CD4-positive, alpha-beta T cell treated with Interleukin-6 at 100 ng/mL for 8 hours (primary cell): Measurements from ENCODE around the gene GRM1.

Experiments
- DNase-seq: peaks from one replicate; pipeline ENCODE4 v3.0.0-alpha.2; 2020; ENCODE audit warnings: mixed read lengths, low spot score

Gene GRM1

GRCh38 chr6:146100776-146101175, 71.9 kb downstream of the GRM1 start:
- DNase-seq, result no peak

DNA sequence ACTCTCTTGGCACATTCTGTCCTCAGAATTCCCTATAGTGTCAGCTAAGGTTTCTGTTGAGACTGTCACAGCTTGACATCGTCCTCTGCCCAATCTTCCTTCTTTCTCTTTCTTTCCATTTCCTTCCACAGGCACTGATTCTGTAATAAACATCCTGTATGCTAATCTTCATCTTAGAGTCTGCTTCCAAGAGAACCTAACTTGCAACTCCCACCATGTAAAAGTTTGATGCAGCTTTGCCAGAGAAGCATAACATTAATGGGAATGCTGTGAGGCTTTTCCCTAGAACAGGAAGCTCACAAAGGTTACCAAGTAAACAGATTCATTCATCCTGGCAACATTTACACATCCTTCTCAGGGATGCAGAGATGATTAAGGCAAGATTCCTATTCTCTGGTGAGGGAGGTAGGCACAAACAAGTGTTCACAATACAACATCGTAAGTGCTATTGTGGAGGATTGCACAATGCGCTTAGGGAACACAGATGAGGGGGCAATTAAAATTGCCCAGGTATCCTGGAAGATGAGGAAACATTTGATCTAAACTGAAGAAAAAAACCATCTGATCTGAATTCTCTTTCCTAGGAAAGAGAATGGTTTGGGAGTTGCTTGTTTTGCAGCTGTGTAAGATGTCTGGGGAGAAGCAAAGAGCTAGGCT, 74.7 kb downstream of the GRM1 start:
- no peak for DNase-seq

GRCh38 chr6:146106532-146106931, 77.7 kb downstream of the GRM1 start:
- no peak for DNase-seq

DNA sequence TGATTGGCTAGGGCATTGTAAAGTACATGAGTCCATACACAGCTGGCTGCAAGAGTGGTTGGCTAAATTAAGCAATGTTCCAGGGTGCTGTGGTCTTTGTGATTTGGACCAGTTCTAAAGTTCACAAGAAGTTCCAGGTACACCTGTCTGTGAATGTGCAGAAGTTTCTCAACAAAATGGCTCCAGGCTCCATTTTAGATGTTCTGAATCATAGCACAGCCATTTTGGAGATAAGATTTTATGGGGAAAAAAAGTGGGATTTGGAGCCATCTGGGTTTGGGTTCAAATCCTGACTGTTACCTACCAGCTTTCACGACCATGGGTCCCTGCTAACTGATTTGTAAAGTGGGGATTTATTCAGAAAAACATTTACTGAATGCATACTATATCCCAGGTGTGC, 82.1 kb downstream of the GRM1 start:
- no peak for DNase-seq

GRCh38 chr6:146111881-146112450, 83.1 kb downstream of the GRM1 start:
- no peak for DNase-seq

DNA sequence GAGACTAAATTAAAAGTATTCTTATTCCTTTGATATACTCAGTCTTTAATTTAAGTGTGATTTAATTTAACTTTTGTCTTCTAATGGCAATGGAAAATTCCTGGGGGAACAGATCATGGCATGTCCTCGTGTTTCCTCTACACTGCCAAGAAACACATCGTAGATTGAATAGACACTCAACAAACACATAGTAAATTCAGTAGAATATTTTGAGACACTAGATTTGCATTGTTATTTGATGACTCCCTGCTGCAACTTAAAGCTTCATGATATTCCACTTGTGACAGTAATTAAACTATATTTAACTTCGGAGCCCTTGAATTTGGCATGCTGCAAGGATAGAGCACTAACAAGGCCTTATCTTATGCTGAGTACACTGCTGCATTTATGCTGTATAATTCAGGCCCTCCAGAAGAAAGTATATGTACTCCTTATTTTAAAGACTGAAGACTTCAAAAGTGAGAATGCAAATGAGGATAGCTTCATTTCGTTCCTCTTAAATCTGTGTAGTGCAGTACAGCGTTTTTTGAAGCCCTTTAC, 84.3 kb downstream of the GRM1 start:
- no peak for DNase-seq

DNA sequence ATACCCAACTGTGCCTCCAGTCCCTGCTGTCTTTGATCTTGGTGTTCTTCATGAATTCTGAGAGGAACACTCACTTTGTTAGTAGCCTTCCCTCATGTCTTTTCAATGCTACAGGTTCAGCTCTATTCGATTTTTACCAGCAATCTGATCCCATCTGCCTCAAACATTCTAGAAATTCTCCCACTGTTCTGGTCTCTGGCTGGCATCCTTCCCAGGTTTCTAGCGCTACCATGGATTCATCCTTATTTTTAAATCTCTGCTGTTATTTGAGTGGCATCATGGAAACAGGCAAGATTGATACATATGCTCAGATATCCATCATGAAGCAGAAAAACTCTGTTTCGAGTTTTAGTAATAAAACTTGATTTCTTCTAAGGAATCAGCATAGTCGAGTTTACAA, 94.8 kb downstream of the GRM1 start:
- DNase-seq, result no peak

GRCh38 chr6:146127447-146128215, 98.8 kb downstream of the GRM1 start:
- DNase-seq, result no peak

DNA sequence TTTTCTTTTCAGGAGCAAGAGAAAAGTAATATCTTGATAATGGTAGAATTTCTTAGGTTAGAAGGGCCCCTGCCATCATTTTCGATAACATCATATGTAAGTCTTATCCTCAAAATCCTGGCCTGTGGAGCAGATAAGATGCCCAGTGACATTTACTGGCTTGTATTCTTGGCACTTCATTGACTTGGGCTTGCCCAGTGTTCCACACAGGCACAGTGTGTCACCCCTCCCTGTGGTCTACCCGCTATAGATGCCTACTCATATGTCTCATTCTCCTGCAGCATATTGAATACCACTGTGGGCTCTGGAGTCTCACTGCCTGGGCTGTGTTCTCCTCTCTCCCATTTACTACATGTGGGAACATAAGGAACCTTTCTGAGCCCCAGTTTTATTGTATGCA, 105.0 kb downstream of the GRM1 start:
- DNase-seq, result no peak

- DNase-seq, result no peak
Observed at GRCh38 chr6:146135167-146135566, 106.3 kb downstream of the GRM1 start.

- DNase-seq, result no peak
Observed at GRCh38 chr6:146146836-146147235, 118.0 kb downstream of the GRM1 start.

GRCh38 chr6:146149770-146150169, 120.9 kb downstream of the GRM1 start:
- DNase-seq, result no peak

GRCh38 chr6:146153040-146153758, 124.3 kb downstream of the GRM1 start:
- no peak for DNase-seq

DNA sequence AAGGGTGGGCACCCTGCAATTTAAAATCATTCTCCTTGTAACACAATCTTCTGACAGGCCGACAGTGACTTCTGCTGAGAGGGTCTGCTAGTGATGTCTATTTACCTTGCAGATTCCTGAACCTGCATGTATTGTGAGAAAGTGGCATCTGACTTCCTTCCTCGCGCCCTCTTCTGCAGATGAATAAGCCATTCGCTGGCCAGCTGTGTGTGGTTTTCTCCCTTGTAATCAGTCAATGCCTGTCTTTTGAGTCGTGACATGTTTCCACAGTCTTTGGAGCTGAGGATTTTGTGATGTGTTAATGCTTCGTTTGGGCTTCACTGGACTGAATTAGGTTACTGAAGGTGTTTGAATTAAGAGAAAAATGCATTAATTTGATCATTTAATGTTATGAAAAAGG, 125.3 kb downstream of the GRM1 start:
- no peak for DNase-seq

DNA sequence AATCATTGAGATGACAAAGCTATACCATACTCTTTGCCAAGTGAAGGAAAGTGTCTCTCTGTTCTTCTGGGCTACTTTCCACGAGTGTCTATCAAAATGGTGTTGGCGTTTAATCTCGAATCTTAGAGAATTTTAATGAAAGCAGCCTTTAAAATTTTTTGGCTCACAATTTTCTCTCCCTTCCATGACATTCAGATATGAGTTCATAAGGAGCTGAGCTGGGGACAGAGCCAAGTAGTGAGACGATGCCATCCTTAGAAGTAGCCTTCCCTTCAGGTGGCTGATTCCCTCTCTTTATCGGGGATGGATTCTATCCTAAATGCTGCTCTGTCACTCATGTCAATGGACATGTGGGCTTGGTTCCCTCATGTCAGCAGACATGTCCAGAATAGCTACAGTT, 132.8 kb downstream of the GRM1 start:
- DNase-seq, result no peak

DNA sequence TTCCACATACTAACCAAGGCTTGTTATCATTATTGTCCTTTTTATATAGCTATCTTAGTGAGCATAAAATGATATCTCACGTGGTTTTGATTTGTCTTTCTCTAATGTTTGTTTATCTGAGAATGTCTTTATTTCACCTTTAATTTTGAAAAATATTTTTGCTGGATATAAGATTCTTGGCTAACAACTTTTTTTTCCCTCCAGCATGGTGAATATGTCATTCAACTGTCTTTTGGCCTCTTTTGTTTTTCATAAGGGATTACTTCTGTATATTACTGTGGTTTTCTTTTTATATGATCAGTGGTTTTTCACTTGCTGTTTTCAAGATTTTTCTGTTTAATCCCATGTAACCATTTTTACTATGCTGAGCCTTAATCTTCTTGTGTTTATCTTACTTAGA, 141.0 kb downstream of the GRM1 start:
- DNase-seq, result no peak

- no peak for DNase-seq
Observed at GRCh38 chr6:146177785-146178184, 148.9 kb downstream of the GRM1 start.

GRCh38 chr6:146183831-146184230, 155.0 kb downstream of the GRM1 start:
- DNase-seq, result no peak

DNA sequence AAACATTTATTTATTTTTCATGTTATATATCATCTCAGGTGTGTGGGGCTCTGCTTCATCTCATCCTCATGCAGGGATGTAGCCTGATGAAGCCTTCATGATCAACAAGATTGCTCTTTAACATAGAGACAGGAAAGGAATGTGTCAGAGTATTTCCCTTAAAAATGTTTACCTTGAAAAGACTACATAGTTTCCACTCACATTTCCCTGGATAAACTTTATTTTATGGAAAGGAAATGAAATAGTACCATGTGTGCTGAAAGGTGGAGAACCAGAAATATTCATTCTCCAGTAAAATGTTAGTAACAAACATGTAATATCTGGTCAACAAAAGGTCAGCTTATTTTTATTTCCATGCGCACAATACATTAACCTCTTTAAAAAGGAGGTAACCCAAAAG, 155.8 kb downstream of the GRM1 start:
- DNase-seq, result no peak

DNA sequence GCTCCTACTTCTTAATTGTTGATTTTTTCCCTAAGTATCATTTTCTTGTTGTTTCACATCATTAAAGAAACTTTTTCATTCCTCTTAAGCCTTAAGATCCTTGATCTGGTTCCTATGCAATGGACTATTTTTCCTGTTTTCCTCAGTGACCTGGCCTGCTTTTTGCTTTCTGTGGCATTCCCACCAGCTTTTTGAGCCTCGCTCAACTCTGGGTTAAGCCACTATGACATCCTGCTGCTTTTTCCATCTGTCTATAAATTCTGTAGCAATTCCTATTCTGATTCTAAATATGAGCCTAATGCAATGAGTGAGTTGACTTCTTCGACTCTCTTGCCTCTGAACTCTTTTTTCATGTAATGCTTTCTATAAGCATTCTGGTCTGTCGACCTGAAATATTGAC, 160.3 kb downstream of the GRM1 start:
- DNase-seq, result no peak

GRCh38 chr6:146190581-146190980, 161.7 kb downstream of the GRM1 start:
- DNase-seq, result no peak

- DNase-seq, result no peak
Observed at GRCh38 chr6:146191166-146191565, 162.3 kb downstream of the GRM1 start.

DNA sequence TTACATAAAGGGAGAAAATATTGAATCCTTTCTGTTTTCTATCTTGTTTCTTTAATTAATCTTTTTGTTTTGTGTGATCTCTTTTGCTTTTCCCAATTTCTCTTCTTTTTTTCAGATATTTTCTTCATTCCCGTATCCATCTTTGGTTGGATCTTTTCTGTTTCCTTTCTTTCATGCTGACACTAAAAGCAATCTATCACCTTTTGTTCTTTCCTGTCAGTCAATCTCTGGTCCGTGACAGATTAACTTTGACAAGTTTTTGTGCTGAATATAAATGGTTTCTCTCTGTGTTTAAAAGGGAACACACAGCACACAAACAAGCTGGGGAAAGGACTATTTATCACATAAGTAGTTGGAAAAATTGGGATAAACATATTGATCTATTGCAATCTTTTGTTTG, 162.8 kb downstream of the GRM1 start:
- DNase-seq, result no peak
